ENCODE data around the gene SORT1. TPM values are rescaled to one million over a fixed set of nuclear protein-coding genes. Genes with fewer than 3 reads are reported as not detected.
A peak's percentile ranks its signal among the peaks of the same experiment; 100 is the strongest.

SORT1 gene
- total RNA-seq, 4 donors from 2014 or later: 92.6 to 136 (median 134) TPM

- peak overlapping the region; percentile 82 to 95 (median 90) for H3K27ac ChIP-seq (replicated peaks in 1 of 4)
These were observed 3.0 kb downstream of the SORT1 start for GRCh38 chr1:109394591-109395281.

GRCh38 chr1:109393617-109394233 is 4.0 kb downstream of the SORT1 start:
- whole genome bisulfite sequencing: 39% methylated on average over 2 of the region's 2 CpGs
- Histone ChIP-seq H3K9me3 (no peaks in the 10 kb centered on the region), H3K27me3 (no peaks in the 10 kb centered on the region), H3K27ac (replicated peaks in 1 of 4) (peak overlapping the region; percentile 82 to 95 (median 90)), H3K4me1 (peaks cover 61 to 90% (median 88%) of the 10 kb centered on the region in 4 donors), H3K4me3 (peak overlapping the region; percentile 33 to 81 (median 58)), H3K36me3 (no peaks in the 10 kb centered on the region)
- DNase-seq (ENCODE audit: extremely low spot score): no peak
- TF ChIP-seq POLR2AphosphoS5 (IDR thresholded peaks at IDR 0.05) (no peak), POLR2A (IDR thresholded peaks at IDR 0.05; ENCODE audit: low read depth) (no peak), CTCF (IDR thresholded peaks at IDR 0.05) (no peak)
- intact Hi-C loops (cut with DNase I): no loop called here

More at GRCh38 chr1:109394591-109395281, 3.0 kb downstream of the SORT1 start:
- no peaks in the 10 kb centered on the region for H3K36me3 ChIP-seq
- WGBS: 53% methylated on average over 5 of the region's 5 CpGs
- TF ChIP-seq EP300 (IDR thresholded peaks at IDR 0.05): no peak
- TF ChIP-seq POLR2AphosphoS5 (IDR thresholded peaks at IDR 0.05): no peak
- no peak for TF ChIP-seq POLR2A (IDR thresholded peaks at IDR 0.05; ENCODE audit: low read depth)
- no peak for TF ChIP-seq CTCF (IDR thresholded peaks at IDR 0.05)
- H3K4me1 ChIP-seq: peaks cover 59 to 87% (median 83%) of the 10 kb centered on the region in 4 donors
- no peak for DNase-seq (ENCODE audit: extremely low spot score)
- H3K27me3 ChIP-seq: no peaks in the 10 kb centered on the region
- H3K4me3 ChIP-seq: peak overlapping the region; percentile 40 to 81 (median 71)
- intact Hi-C loops (cut with DNase I): no loop called here
- no peaks in the 10 kb centered on the region for H3K9me3 ChIP-seq

DNA sequence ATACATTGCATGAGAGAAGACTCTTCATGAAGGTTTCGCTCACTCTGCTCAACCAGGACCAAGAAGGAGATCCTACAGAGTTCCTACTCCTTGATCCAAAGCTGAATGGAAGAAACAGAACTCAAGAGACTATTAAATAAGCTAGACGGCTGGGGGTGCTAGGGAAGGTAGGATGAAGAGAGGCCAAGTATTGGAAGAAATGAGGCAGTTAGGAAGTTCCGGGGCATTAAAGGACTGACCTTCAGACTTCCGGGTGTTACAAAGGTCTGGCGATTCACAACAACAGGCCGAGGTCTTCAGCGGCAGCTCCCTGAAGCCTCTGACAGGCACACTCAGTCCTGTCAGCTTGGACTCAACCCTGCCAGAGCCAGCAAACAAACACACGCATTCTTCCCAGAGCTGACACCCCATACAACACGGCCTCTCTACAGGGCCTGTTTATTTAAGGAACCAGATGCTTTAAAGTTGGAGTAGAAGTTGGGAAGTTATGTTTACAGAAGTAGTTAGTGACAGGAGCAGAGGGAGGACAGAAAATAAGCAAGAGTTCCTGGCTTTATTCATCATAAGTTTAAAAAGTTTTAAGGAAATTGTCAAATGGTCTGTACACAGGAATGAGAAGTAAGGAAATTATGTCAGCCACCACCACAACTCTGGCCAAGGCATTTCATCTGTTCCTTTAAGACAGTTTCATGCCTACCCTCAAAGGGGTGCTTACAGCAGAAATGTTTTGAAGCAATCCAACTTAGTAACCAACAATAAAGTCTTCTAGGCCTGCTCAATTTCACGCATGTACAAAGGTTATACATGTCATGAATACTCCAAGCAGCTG is 4.7 kb downstream of the SORT1 start:
- 15% methylated on average over 10 of the region's 10 CpGs for WGBS
- peak; percentile 74 to 81 for TF ChIP-seq POLR2AphosphoS5 (IDR thresholded peaks at IDR 0.05)
- no peak for TF ChIP-seq EP300 (IDR thresholded peaks at IDR 0.05)
- peak overlapping the region; percentile 82 to 95 (median 90) for H3K27ac ChIP-seq (replicated peaks in 1 of 4)
- no peak for DNase-seq (ENCODE audit: extremely low spot score)
- H3K4me3 ChIP-seq: peak overlapping the region; percentile 33 to 81 (median 58)
- H3K36me3 ChIP-seq: no peaks in the 10 kb centered on the region
- no peaks in the 10 kb centered on the region for H3K9me3 ChIP-seq
- intact Hi-C loops (cut with DNase I): no loop called here
- H3K27me3 ChIP-seq: no peaks in the 10 kb centered on the region
- peaks cover 58 to 90% (median 88%) of the 10 kb centered on the region in 4 donors for H3K4me1 ChIP-seq

DNA sequence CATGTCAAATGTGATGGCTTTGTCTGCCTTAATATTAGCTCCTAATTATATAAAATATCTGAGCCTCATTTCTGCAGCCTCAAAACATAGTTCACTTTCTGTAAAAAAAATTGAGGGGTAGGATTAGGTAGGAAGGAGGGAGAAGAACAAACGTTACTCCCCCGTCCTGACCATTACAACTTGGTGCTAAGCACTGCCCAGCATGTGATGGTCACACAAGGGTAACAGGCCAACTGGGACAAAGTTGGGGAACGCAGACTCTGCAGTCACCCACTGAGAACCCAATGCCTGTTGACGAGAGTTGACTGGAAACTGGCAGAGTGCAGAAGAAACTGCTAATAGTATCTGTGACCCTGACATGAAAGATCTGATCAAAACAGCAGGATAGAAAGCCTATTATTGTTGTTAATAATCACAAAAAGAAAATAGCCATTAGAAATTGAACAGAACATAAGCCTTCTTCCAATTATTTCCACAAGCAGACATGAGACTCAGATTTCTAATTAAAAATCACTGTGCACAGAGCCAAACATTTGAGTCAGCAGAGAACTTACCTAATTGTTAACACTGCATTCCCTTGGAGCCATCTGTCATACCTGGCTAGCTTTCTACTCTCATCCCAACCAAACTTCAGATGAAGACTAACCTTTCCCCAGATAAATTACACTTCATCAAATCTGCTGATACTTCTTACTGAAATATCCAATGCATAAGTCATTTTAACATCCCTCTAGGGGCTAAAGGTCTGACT is 5.5 kb downstream of the SORT1 start:
- 36% methylated on average over 4 of the region's 4 CpGs for WGBS
- H3K4me3 ChIP-seq: peak overlapping the region; percentile 33 to 81 (median 58)
- peak overlapping the region; percentile 82 to 95 (median 90) for H3K27ac ChIP-seq (replicated peaks in 1 of 4)
- no peaks in the 10 kb centered on the region for H3K27me3 ChIP-seq
- no peaks in the 10 kb centered on the region for H3K36me3 ChIP-seq
- no peak for DNase-seq (ENCODE audit: extremely low spot score)
- intact Hi-C loops (cut with DNase I): no loop called here
- TF ChIP-seq CTCF (IDR thresholded peaks at IDR 0.05): no peak
- TF ChIP-seq POLR2AphosphoS5 (IDR thresholded peaks at IDR 0.05): peak; percentile 49 to 57
- H3K4me1 ChIP-seq: peaks cover 61 to 98% (median 95%) of the 10 kb centered on the region in 4 donors
- H3K9me3 ChIP-seq: no peaks in the 10 kb centered on the region
